Heart left ventricle (tissue), 13 donors: ENCODE results near the gene ATP1A1.

Source experiments
- CTCF ChIP-seq, 12 donors: fragments of 200-600 bp; sonication (generic) in 4 of 12; IDR thresholded peaks; one replicate each; pipeline versions ENCODE4 v1.5.0 to v1.8.0; 2018 to 2022; ENCODE audit warnings: antibody characterized with exemption in 12 of 12, mild to moderate bottlenecking in 5 of 12
- POLR2A ChIP-seq, 2 donors: fragments of 450-650 bp; IDR thresholded peaks; one replicate each; pipeline ENCODE4 v1.6.1; 2017; ENCODE audit warnings: antibody characterized with exemption in 2 of 2, mild to moderate bottlenecking in 2 of 2, moderate library complexity in 2 of 2
- donor health status: ischemic (EF 13 %, LVEDD 7.1; RV severe dilation, severe dysfunction).
- donor health status: DM: no; HTN: yes; CAD: no.
- donor health status: DM: no; HTN: no; CAD: no.
- donor health status: ischemic (EF 25% LVEDD 6.9; RV normal size, moderate dysfunction).
- donor health status: ischemic (EF 25% LVEDD 5.7; RV mildly dilated, moderate dysfunction).
- donor health status: ischemic (EF 35%, LVEDD 5.7; RV mildly dilated, moderate dysfunction).
- donor health status: nonischemic (EF 11% LVEDD 7.7; RV severe dilation, severe dysfunction).
- donor health status: DM: yes; HTN: yes; CAD: no.
- donor health status: PGD.
- donor health status: ischemic (EF 29% LVEDD 5.4; RV normal size, mild dysfunction).
- donor health status: nonischemic (EF 23%, LVEDD 6.1; RV moderate dilation, normal function).

GRCh38 chr1:116453906-116454305 is 80.9 kb downstream of the ATP1A1 start:
- TF ChIP-seq CTCF (IDR thresholded peaks at IDR 0.05) (no peak), POLR2A (IDR thresholded peaks at IDR 0.05) (no peak)
